Trophoblast cell (in vitro differentiated cells and primary cell): ENCODE measurements around the gene ATF2.

Experiments used
- DNase-seq, 2 donors: peaks; one replicate each; pipeline ENCODE4 v3.0.0-alpha.2; 2016
- H2AFZ ChIP-seq: 2 replicates; pipeline ENCODE4 v1.6.1; 2013; ENCODE audit warnings: low read length, moderate library complexity, mild to moderate bottlenecking; ENCODE audit not compliant: insufficient read depth, poor library complexity
- H2AK5ac ChIP-seq: 2 replicates; pipeline ENCODE4 v1.6.1; 2013; ENCODE audit warnings: mild to moderate bottlenecking, low read length
- H2BK120ac ChIP-seq: 2 replicates; pipeline ENCODE4 v1.6.1; 2013; ENCODE audit warnings: low read length, mild to moderate bottlenecking, moderate library complexity; ENCODE audit not compliant: insufficient read depth, poor library complexity
- H2BK12ac ChIP-seq: 2 replicates; pipeline ENCODE4 v1.6.1; 2013; ENCODE audit warnings: mild to moderate bottlenecking, low read length, moderate library complexity
- H2BK5ac ChIP-seq: 2 replicates; pipeline ENCODE4 v1.6.1; 2013; ENCODE audit warnings: low read length, low read depth, moderate library complexity, mild to moderate bottlenecking; ENCODE audit not compliant: poor library complexity
- H3K14ac ChIP-seq: 2 replicates; pipeline ENCODE4 v1.6.1; 2013; ENCODE audit warnings: mild to moderate bottlenecking, low read length
- H3K18ac ChIP-seq: 2 replicates; pipeline ENCODE4 v1.6.1; 2013; ENCODE audit warnings: mild to moderate bottlenecking, low read length
- H3K23ac ChIP-seq: 2 replicates; pipeline ENCODE4 v1.6.1; 2013; ENCODE audit warnings: low read length
- H3K27ac ChIP-seq: 2 replicates; pipeline ENCODE4 v1.5.1; 2013; ENCODE audit warnings: low read depth, mild to moderate bottlenecking, inconsistent platforms, low read length, moderate library complexity
- H3K27me3 ChIP-seq: 2 replicates; pipeline ENCODE4 v1.6.1; 2013; ENCODE audit warnings: inconsistent platforms, mild to moderate bottlenecking, low read length, moderate library complexity; ENCODE audit not compliant: insufficient read depth
- H3K36me3 ChIP-seq, 2 experiments: 1 replicate in 1 of 2; 2 replicates in 1 of 2; pipeline ENCODE4 v1.6.1; 2013; ENCODE audit warnings: low read length in 2 of 2, mild to moderate bottlenecking in 2 of 2, moderate library complexity in 1 of 2; ENCODE audit not compliant: insufficient read depth in 2 of 2, control insufficient read depth in 1 of 2
- H3K4ac ChIP-seq: 2 replicates; pipeline ENCODE4 v1.6.1; 2013; ENCODE audit warnings: low read depth, mild to moderate bottlenecking, low read length, moderate library complexity
- H3K4me1 ChIP-seq, 2 experiments: 1 replicate in 1 of 2; 2 replicates in 1 of 2; pipeline ENCODE4 v1.6.1; 2013; ENCODE audit warnings: low read length in 2 of 2, mild to moderate bottlenecking in 2 of 2, moderate library complexity in 1 of 2; ENCODE audit not compliant: insufficient read depth in 2 of 2, control insufficient read depth in 1 of 2
- H3K4me2 ChIP-seq: 2 replicates; pipeline ENCODE4 v1.6.1; 2013; ENCODE audit warnings: inconsistent platforms, mild to moderate bottlenecking, low read length, moderate library complexity
- H3K4me3 ChIP-seq: 2 replicates; pipeline ENCODE4 v1.5.1; 2013; ENCODE audit warnings: mild to moderate bottlenecking, low read depth, low read length, inconsistent platforms
- H3K79me1 ChIP-seq: one replicate; pipeline ENCODE4 v1.6.1; 2013; ENCODE audit warnings: low read length
- H3K79me2 ChIP-seq: 2 replicates; pipeline ENCODE4 v1.6.1; 2013; ENCODE audit warnings: low read length, mild to moderate bottlenecking; ENCODE audit not compliant: control insufficient read depth, insufficient read depth, poor library complexity
- H3K9ac ChIP-seq: 2 replicates; pipeline ENCODE4 v1.6.1; 2013; ENCODE audit warnings: mild to moderate bottlenecking, low read length
- H3K9me3 ChIP-seq: 2 replicates; pipeline ENCODE4 v1.6.1; 2013; ENCODE audit warnings: low read depth, mild to moderate bottlenecking, control low read depth, inconsistent platforms, low read length; ENCODE audit not compliant: insufficient read depth
- H4K12ac ChIP-seq: 2 replicates; pipeline ENCODE4 v1.6.1; 2013; ENCODE audit warnings: low read depth, mild to moderate bottlenecking, low read length, moderate library complexity
- H4K8ac ChIP-seq: 2 replicates; pipeline ENCODE4 v1.6.1; 2013; ENCODE audit warnings: low read depth, mild to moderate bottlenecking, low read length, moderate library complexity
- H4K91ac ChIP-seq: one replicate; pipeline ENCODE4 v1.6.1; 2013; ENCODE audit warnings: low read depth, mild to moderate bottlenecking, low read length, moderate library complexity
- WGBS: extraction: QIAGEN DNeasy Blood & Tissue Kit; methylation state at CpG from one replicate; pipeline ENCODE4 v1.1.7; 2013; ENCODE audit warnings: missing lambda C conversion rate; ENCODE audit not compliant: insufficient read length, insufficient coverage; ENCODE audit errors: extremely low coverage; 5-methylcytosine and 5-hydroxymethylcytosine counted together

Gene ATF2

DNA sequence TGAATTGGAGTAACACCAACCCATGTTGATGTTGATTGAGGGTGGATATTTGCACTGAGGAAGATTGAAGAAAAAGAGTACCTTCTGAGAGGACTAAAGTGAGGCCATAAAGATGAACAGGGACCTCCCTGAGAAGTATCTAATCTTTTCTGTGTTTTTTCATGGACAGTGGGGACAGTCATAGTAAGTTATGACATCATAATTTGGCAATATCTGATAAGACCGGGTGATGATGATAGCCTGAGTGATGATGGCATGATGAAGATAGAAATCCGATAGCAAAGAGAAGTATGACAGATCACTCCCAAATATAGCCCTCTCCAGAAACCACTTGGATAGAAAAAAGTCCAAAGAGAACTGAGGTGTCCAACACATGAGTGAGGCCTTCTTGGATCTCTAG lies 15.7 kb upstream of the ATF2 start:
- Histone ChIP-seq H3K18ac (no peak overlapping the region), H3K4me2 (no peak overlapping the region), H2AK5ac (no peak overlapping the region), H4K8ac (no peak overlapping the region), H2BK120ac (no peak overlapping the region), H3K79me2 (peaks cover 8% of the 10 kb centered on the region), H3K4me3 (no peak overlapping the region), H3K14ac (no peak overlapping the region), H3K9me3 (no peaks in the 10 kb centered on the region), H3K9ac (no peak overlapping the region), H2BK5ac (no peak overlapping the region), H3K27me3 (no peaks in the 10 kb centered on the region), H3K4ac (no peak overlapping the region), H4K91ac (no peak overlapping the region), H3K36me3 (peaks cover 4 to 7% of the 10 kb centered on the region in 2 experiments), H4K12ac (no peak overlapping the region), H2BK12ac (no peak overlapping the region), H3K4me1 (no peaks in the 10 kb centered on the region), H3K79me1 (peaks cover 8% of the 10 kb centered on the region), H2AFZ (no peak overlapping the region), H3K27ac (no peak overlapping the region), H3K23ac (no peak overlapping the region)
- DNase-seq: peak in 1 of 2 donors; percentile 20
- no CpG with 5 or more reads among the region's 2 CpGs for WGBS

DNA sequence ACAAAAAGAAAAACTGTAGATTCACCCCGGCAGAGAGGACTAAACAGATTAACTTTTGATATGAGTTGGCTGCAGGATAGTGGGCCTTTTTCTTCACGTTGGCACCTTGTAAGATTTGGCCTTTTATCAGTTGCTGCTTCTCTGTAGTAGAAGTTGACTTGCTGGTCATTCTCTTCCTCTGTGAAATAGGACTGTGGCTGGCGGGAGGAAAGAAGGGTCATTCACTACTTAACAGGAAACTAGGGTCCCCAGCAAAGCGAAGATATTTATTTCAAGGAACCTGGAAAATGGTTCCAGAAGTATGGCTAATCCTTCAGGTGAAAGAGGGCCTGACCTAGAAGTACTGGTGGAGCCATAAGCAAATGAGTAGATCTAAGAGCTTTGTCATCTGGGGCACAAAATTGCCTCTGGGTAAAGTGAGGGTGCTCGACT lies 13.9 kb upstream of the ATF2 start:
- no peak overlapping the region for H3K23ac ChIP-seq
- no peak for DNase-seq

GRCh38 chr2:175181104-175181876 lies 13.3 kb upstream of the ATF2 start, which contains the start of gene ATP5MC3:
Gene ATP5MC3 (minus strand): TSS chr2:175181710. CDS start chr2:175181393, 317 bp downstream.
- H4K12ac ChIP-seq: peak within 1 kb of the TSS; percentile 81
- no peak within 1 kb of the TSS for H2BK12ac ChIP-seq
- H4K91ac ChIP-seq: peak within 1 kb of the TSS; percentile 71
- H3K27me3 ChIP-seq: no peaks in the 10 kb centered on the region
- H3K23ac ChIP-seq: no peak within 1 kb of the TSS
- H3K14ac ChIP-seq: peak within 1 kb of the TSS; percentile 78
- peak within 1 kb of the TSS; percentile 64 for H2AFZ ChIP-seq
- peak within 1 kb of the TSS; percentile 82 for H4K8ac ChIP-seq
- peaks cover 4 to 7% of the 10 kb centered on the region in 2 experiments for H3K36me3 ChIP-seq
- H2BK5ac ChIP-seq: peak within 1 kb of the TSS; percentile 42
- peak within 1 kb of the TSS; percentile 39 for H2BK120ac ChIP-seq
- peaks cover 8% of the 10 kb centered on the region for H3K79me2 ChIP-seq
- no peaks in the 10 kb centered on the region for H3K4me1 ChIP-seq
- H3K4ac ChIP-seq: peak within 1 kb of the TSS; percentile 98
- H3K79me1 ChIP-seq: peaks cover 8% of the 10 kb centered on the region
- peak within 1 kb of the TSS; percentile 82 for H3K4me2 ChIP-seq
- peak within 1 kb of the TSS; percentile 99 for H3K9ac ChIP-seq
- peak within 1 kb of the TSS; percentile 36 for H3K27ac ChIP-seq
- peak within 1 kb of the TSS; percentile 96 for H3K4me3 ChIP-seq
- WGBS: no CpG with 5 or more reads among the region's 53 CpGs
- DNase-seq: peak; percentile 90 to 97
- no peaks in the 10 kb centered on the region for H3K9me3 ChIP-seq
- H3K18ac ChIP-seq: peak within 1 kb of the TSS; percentile 87
- peak within 1 kb of the TSS; percentile 86 for H2AK5ac ChIP-seq

More for the DNA sequence above, 13.9 kb upstream of the ATF2 start:
- peaks cover 4 to 7% of the 10 kb centered on the region in 2 experiments for H3K36me3 ChIP-seq
- peak overlapping the region; percentile 82 for H3K4me2 ChIP-seq
- peaks cover 8% of the 10 kb centered on the region for H3K79me2 ChIP-seq
- no peak overlapping the region for H3K14ac ChIP-seq
- no CpG with 5 or more reads among the region's 5 CpGs for WGBS
- no peak overlapping the region for H4K91ac ChIP-seq
- no peak overlapping the region for H3K18ac ChIP-seq
- no peak overlapping the region for H2BK12ac ChIP-seq
- no peak overlapping the region for H3K9ac ChIP-seq
- no peaks in the 10 kb centered on the region for H3K9me3 ChIP-seq
- no peaks in the 10 kb centered on the region for H3K27me3 ChIP-seq
- no peak overlapping the region for H4K12ac ChIP-seq
- no peak overlapping the region for H2AK5ac ChIP-seq
- H3K27ac ChIP-seq: no peak overlapping the region
- H2BK120ac ChIP-seq: no peak overlapping the region
- H4K8ac ChIP-seq: peak overlapping the region; percentile 81
- no peaks in the 10 kb centered on the region for H3K4me1 ChIP-seq
- H2BK5ac ChIP-seq: no peak overlapping the region
- no peak overlapping the region for H3K4ac ChIP-seq
- peak overlapping the region; percentile 64 for H2AFZ ChIP-seq
- H3K79me1 ChIP-seq: peaks cover 8% of the 10 kb centered on the region
- no peak overlapping the region for H3K4me3 ChIP-seq

DNA sequence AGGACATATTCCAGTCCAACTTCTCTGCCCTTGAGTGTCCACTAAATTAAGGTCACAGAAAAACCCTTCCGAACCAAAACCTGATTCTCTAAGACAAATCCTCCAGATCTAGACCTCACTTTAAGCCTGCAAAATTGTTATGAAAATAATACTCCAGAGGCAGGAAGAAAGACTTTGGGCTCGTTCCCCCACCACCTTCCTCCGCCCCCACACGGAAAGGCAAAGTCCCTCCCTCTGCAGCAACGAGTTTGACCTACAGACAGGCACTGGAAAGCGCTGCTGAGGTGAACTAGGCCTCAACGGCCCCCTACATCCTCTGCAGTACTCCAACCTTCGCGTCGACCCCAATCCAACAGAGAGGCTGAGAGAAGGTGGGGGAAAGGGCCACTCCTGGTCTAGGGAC lies 12.7 kb upstream of the ATF2 start:
- Histone ChIP-seq H4K12ac (peak overlapping the region; percentile 81), H2BK5ac (peak overlapping the region; percentile 42), H3K14ac (peak overlapping the region; percentile 78), H4K8ac (peak overlapping the region; percentile 82), H4K91ac (peak overlapping the region; percentile 71), H2AFZ (peak overlapping the region; percentile 56), H3K27me3 (no peaks in the 10 kb centered on the region), H3K23ac (no peak overlapping the region), H3K4ac (peak overlapping the region; percentile 98), H3K4me2 (peak overlapping the region; percentile 82), H2BK12ac (no peak overlapping the region), H2BK120ac (peak overlapping the region; percentile 39), H3K4me1 (no peaks in the 10 kb centered on the region), H3K36me3 (peaks cover 4 to 7% of the 10 kb centered on the region in 2 experiments), H3K79me2 (peaks cover 8% of the 10 kb centered on the region), H3K4me3 (peak overlapping the region; percentile 96), H2AK5ac (peak overlapping the region; percentile 86), H3K9me3 (no peaks in the 10 kb centered on the region), H3K18ac (peak overlapping the region; percentile 87), H3K27ac (peak overlapping the region; percentile 36), H3K9ac (peak overlapping the region; percentile 99), H3K79me1 (peaks cover 8% of the 10 kb centered on the region)
- no CpG with 5 or more reads among the region's 10 CpGs for WGBS
- DNase-seq: peak in 1 of 2 donors; percentile 19
